ENCODE results near the gene SPOCK1.

DNA sequence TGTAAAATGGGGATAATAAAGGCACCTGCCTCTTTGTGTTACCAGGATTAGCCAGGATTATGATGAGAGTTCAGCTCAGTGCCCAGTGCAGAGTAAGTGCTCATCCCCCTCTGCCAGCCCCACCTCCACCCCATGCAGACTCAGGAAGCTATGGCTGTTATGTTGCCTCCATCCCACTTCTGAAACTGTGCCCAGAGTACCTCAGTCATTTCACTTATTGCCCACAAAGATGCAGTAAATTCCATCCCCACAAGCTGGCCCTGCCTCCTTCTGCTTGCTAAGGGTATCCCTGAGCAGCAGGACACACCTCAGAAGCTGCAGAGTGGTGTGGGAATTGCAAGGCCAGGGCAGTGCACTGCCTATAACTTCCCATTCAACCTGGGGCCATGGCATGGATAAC is 415.1 kb downstream of the SPOCK1 start:
- TF ChIP-seq, protein P1, sequence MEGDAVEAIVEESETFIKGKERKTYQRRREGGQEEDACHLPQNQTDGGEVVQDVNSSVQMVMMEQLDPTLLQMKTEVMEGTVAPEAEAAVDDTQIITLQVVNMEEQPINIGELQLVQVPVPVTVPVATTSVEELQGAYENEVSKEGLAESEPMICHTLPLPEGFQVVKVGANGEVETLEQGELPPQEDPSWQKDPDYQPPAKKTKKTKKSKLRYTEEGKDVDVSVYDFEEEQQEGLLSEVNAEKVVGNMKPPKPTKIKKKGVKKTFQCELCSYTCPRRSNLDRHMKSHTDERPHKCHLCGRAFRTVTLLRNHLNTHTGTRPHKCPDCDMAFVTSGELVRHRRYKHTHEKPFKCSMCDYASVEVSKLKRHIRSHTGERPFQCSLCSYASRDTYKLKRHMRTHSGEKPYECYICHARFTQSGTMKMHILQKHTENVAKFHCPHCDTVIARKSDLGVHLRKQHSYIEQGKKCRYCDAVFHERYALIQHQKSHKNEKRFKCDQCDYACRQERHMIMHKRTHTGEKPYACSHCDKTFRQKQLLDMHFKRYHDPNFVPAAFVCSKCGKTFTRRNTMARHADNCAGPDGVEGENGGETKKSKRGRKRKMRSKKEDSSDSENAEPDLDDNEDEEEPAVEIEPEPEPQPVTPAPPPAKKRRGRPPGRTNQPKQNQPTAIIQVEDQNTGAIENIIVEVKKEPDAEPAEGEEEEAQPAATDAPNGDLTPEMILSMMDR (IDR thresholded peaks at IDR 0.05), result no peak
- no peak for TF ChIP-seq POLR2A (IDR thresholded peaks at IDR 0.05)

Measured in Peyer's patch (tissue), 4 donors.